Mesendoderm (in vitro differentiated cells): Measurements from ENCODE around the gene SPRY4.

Source experiments
- DNase-seq: peaks from one replicate; pipeline ENCODE4 v3.0.0; 2013
- H2AK5ac ChIP-seq: 2 replicates; pipeline ENCODE4 v1.6.1; 2013; ENCODE audit warnings: low read length, inconsistent platforms
- H2BK120ac ChIP-seq: 2 replicates; pipeline ENCODE4 v1.6.1; 2013; ENCODE audit warnings: low read depth, mild to moderate bottlenecking, low read length, moderate library complexity, mixed read lengths
- H2BK15ac ChIP-seq: replicated peaks from 2 replicates; pipeline ENCODE4 v1.6.1; 2013; ENCODE audit warnings: low read depth, mild to moderate bottlenecking, moderate library complexity
- H2BK5ac ChIP-seq: 2 replicates; pipeline ENCODE4 v1.6.1; 2013; ENCODE audit warnings: low read length, inconsistent platforms
- H3K18ac ChIP-seq: 2 replicates; pipeline ENCODE4 v1.6.1; 2013; ENCODE audit warnings: mild to moderate bottlenecking, low read length, mixed read lengths
- H3K23ac ChIP-seq: one replicate; pipeline ENCODE4 v1.6.1; 2013; ENCODE audit warnings: low read length
- H3K27ac ChIP-seq: 2 replicates; pipeline ENCODE4 v1.5.1; 2013; ENCODE audit warnings: low read depth, mild to moderate bottlenecking, inconsistent platforms, low read length, moderate library complexity
- H3K27me3 ChIP-seq: 2 replicates; pipeline ENCODE4 v1.6.1; 2013; ENCODE audit warnings: low read length, control low read depth, mild to moderate bottlenecking, inconsistent platforms; ENCODE audit not compliant: insufficient read depth, poor library complexity
- H3K36me3 ChIP-seq: 2 replicates; pipeline ENCODE4 v1.6.1; 2013; ENCODE audit warnings: low read length, inconsistent platforms; ENCODE audit not compliant: control insufficient read depth, insufficient read depth
- H3K4ac ChIP-seq: one replicate; pipeline ENCODE4 v1.6.1; 2013; ENCODE audit warnings: low read depth, mild to moderate bottlenecking, low read length, moderate library complexity
- H3K4me1 ChIP-seq: 2 replicates; pipeline ENCODE4 v1.6.1; 2013; ENCODE audit warnings: low read depth, low read length, inconsistent platforms; ENCODE audit not compliant: control insufficient read depth
- H3K4me2 ChIP-seq: 2 replicates; pipeline ENCODE4 v1.6.1; 2013; ENCODE audit warnings: low read length
- H3K4me3 ChIP-seq: 2 replicates; pipeline ENCODE4 v1.5.1; 2013; ENCODE audit warnings: mild to moderate bottlenecking, low read length
- H3K56ac ChIP-seq: one replicate; pipeline ENCODE4 v1.6.1; 2013; ENCODE audit warnings: low read length
- H3K79me1 ChIP-seq: 2 replicates; pipeline ENCODE4 v1.6.1; 2013; ENCODE audit warnings: low read length, inconsistent platforms
- H3K79me2 ChIP-seq: 2 replicates; pipeline ENCODE4 v1.6.1; 2013; ENCODE audit warnings: mild to moderate bottlenecking, low read length; ENCODE audit not compliant: control insufficient read depth, insufficient read depth
- H3K9ac ChIP-seq: 2 replicates; pipeline ENCODE4 v1.6.1; 2013; ENCODE audit warnings: low read length, inconsistent platforms
- H4K5ac ChIP-seq: one replicate; pipeline ENCODE4 v1.6.1; 2013; ENCODE audit warnings: low read length
- H4K8ac ChIP-seq: one replicate; pipeline ENCODE4 v1.6.1; 2013; ENCODE audit warnings: low read depth, mild to moderate bottlenecking, control low read depth, low read length, moderate library complexity
- WGBS: extraction: QIAGEN DNeasy Blood & Tissue Kit; methylation state at CpG from one replicate; pipeline ENCODE4 v1.1.7; 2013; ENCODE audit warnings: low lambda C conversion rate, missing lambda C conversion rate; ENCODE audit not compliant: insufficient coverage; ENCODE audit errors: extremely low coverage; 5-methylcytosine and 5-hydroxymethylcytosine counted together

The SPRY4 gene

DNA sequence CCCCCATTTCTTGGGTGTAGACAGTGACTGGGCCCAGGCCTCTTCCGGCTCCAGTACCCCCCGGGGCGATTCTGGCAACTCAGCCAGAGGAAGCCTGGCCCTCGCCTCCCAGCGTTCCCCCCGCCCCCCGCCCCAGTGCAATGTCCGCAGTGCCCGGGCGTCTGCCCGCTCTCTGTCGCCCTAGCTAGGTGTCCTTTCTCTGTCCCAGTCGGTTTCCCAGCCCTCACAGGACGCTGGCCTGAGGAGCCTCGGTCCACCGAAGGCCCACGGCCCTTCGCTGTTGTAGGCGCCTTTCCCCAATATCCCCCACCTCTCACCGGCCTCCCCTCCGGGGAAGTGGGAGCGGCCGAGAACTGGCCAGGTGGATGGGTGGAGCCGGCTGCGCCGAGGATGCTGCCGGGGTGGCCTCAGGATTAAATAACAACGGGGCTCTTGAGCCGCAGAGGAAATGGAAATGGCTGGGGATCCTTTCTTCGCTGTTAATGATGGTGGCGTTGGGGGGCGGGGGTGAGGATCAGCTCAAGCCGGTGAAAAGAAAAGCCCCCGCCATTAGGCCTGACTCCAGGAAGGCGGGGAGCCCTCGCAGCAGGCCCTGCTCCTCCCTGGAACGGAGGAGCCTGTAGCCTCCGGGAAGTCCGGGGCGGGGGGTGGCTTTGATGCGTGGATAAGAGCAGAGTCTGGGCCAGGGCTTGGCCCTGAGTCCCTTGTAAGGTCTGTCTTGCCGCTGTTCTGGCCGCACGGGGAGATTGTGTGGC is 1.1 kb upstream of the SPRY4 start:
- Histone ChIP-seq H3K18ac (peak overlapping the region; percentile 99), H4K5ac (peak overlapping the region; percentile 0), H2AK5ac (no peak overlapping the region), H3K23ac (peak overlapping the region; percentile 48), H4K8ac (no peak overlapping the region), H3K36me3 (peaks cover 8% of the 10 kb centered on the region), H2BK15ac (no peak overlapping the region), H3K27me3 (no peaks in the 10 kb centered on the region), H3K79me1 (peaks cover 3% of the 10 kb centered on the region), H3K56ac (peak overlapping the region; percentile 85), H3K4me2 (peak overlapping the region; percentile 23), H3K79me2 (peaks cover 44% of the 10 kb centered on the region), H2BK120ac (peak overlapping the region; percentile 83), H3K27ac (peak overlapping the region; percentile 100), H3K9ac (peak overlapping the region; percentile 73), H3K4me1 (peaks cover 6% of the 10 kb centered on the region), H3K4ac (peak overlapping the region; percentile 99), H3K4me3 (peak overlapping the region; percentile 66), H2BK5ac (peak overlapping the region; percentile 67)
- peak; percentile 96 for DNase-seq
- no CpG with 5 or more reads among the region's 44 CpGs for WGBS

DNA sequence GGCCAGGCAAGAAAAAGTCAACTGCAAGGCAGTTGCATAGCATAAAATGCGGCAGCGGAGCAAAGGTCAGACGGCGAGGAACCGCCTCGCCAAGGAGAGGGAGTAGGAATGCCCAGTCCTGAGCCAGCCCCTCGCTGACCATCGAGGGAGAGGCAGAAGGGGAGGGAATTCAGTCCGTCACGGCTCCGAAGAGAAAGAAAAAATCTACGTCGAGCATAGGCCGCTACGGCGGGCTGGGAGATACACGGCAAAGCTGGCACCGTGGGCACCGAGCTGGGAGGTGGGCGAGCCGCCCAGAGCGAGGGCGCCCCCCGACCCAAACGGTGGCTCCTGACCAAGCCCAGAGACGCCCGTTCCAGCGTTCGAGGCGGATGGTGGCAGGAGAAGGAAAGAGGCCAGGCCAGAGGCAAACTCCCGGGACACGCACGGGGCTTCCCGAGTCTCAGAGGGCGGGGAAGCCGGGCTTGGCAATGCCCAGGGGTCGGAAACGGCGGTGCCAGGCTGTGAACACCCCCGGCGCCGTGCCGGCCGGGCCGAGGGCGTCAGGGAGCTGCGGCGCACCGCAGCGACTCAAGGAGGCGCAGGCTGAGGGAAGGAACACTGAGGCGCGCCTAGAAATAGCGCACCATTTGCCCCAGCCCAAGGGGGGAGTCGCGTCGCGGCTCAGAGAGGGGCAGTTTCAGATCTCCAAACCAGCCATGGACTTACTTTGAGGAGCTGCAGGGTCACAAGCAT is 518 bp downstream of the SPRY4 start:
- no peaks in the 10 kb centered on the region for H3K27me3 ChIP-seq
- H2BK15ac ChIP-seq = no peak overlapping the region
- DNase-seq = no peak
- H3K18ac ChIP-seq = peak overlapping the region; percentile 93
- peaks cover 8% of the 10 kb centered on the region for H3K4me1 ChIP-seq
- peak overlapping the region; percentile 98 for H3K56ac ChIP-seq
- peak overlapping the region; percentile 85 for H3K27ac ChIP-seq
- H4K8ac ChIP-seq = no peak overlapping the region
- H3K4me3 ChIP-seq = peak overlapping the region; percentile 98
- WGBS = no CpG with 5 or more reads among the region's 58 CpGs
- peak overlapping the region; percentile 83 for H3K4me2 ChIP-seq
- peaks cover 10% of the 10 kb centered on the region for H3K36me3 ChIP-seq
- peaks cover 2% of the 10 kb centered on the region for H3K79me1 ChIP-seq
- H4K5ac ChIP-seq = no peak overlapping the region
- peak overlapping the region; percentile 15 for H2BK120ac ChIP-seq
- H2BK5ac ChIP-seq = peak overlapping the region; percentile 94
- H3K9ac ChIP-seq = peak overlapping the region; percentile 100
- peak overlapping the region; percentile 36 for H2AK5ac ChIP-seq
- peak overlapping the region; percentile 58 for H3K4ac ChIP-seq
- peak overlapping the region; percentile 66 for H3K23ac ChIP-seq
- H3K79me2 ChIP-seq = peaks cover 59% of the 10 kb centered on the region

DNA sequence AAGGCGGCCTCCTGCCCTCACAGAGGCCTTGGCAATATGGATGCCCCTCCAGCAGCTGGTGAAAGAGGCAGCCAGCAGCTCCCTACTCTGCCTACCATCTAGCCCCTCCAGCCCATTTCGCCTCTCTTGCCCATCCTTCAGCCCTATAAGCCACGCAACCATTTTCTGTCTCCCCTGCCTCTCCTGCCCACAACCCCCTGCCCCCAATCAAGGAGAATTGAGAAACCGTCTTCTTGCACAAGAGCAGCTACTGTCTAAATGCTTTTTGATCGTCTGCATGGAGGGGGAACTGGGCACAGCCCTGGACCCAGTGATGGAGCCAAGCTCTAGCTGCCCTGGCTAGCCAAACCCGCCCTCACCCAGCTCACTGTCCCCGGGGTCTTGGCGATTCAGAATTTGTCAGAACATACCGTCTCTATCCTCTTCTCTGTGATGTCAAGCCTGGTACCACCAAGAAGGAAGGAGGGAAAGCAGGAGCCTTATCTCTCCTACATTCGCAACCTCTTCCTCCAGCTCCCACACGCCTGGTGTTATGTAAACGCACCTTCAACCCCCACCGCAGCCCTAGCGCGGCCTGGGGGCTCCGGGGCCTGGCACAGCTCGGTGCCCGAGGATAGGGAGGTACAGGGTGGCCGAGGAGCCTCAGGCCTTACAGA is 1.2 kb downstream of the SPRY4 start:
- peak overlapping the region; percentile 98 for H3K4me3 ChIP-seq
- no peak overlapping the region for H4K5ac ChIP-seq
- peak overlapping the region; percentile 98 for H3K56ac ChIP-seq
- H3K27me3 ChIP-seq = no peaks in the 10 kb centered on the region
- peak overlapping the region; percentile 93 for H3K18ac ChIP-seq
- no peak overlapping the region for H2AK5ac ChIP-seq
- no peak overlapping the region for H2BK120ac ChIP-seq
- no peak overlapping the region for H2BK15ac ChIP-seq
- DNase-seq = no peak
- H3K9ac ChIP-seq = peak overlapping the region; percentile 100
- H3K4me1 ChIP-seq = peaks cover 12% of the 10 kb centered on the region
- peak overlapping the region; percentile 85 for H3K27ac ChIP-seq
- H3K79me2 ChIP-seq = peaks cover 61% of the 10 kb centered on the region
- peak overlapping the region; percentile 94 for H2BK5ac ChIP-seq
- H3K79me1 ChIP-seq = no peaks in the 10 kb centered on the region
- no peak overlapping the region for H4K8ac ChIP-seq
- H3K36me3 ChIP-seq = peaks cover 13% of the 10 kb centered on the region
- peak overlapping the region; percentile 83 for H3K4me2 ChIP-seq
- no CpG with 5 or more reads among the region's 19 CpGs for WGBS
- H3K4ac ChIP-seq = no peak overlapping the region
- H3K23ac ChIP-seq = peak overlapping the region; percentile 66

DNA sequence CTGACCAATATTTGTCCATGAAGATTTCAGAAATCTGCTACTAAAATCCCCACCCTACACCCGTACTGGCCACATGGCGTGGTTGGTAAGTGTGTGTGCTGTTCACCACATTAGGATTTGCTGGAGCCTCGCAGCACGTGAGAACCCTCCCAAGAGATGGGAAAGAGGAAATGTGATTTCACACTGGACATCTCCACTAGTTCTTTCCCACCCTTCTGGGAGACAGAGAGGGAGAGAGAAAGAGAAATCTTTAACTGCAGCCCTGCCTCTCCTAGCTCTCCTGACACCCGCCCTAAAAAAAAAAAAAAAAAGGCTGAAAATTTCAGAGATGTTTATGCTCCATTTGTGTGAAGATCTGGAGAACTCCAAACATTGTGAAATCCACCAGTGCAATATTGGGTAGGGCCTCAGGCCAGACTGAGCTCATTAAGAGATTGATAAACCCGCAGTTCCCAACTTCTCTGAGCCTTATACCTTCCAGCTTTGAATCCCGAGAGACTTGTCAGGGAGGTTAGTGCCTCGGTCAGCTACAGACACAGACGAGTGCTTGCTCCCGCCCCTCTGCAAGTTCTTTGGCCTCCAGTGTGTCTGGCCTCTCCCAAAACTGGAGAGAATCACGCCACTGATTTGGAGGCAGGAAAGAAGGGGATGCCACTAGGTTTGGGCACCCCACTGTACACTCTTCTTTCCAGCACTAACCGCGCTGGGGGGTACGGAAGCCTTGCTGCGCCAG is 1.9 kb downstream of the SPRY4 start:
- H4K8ac ChIP-seq = no peak overlapping the region
- H3K27ac ChIP-seq = peak overlapping the region; percentile 85
- H3K56ac ChIP-seq = peak overlapping the region; percentile 98
- H3K23ac ChIP-seq = peak overlapping the region; percentile 66
- H2BK5ac ChIP-seq = peak overlapping the region; percentile 94
- peak overlapping the region; percentile 100 for H3K9ac ChIP-seq
- peaks cover 13% of the 10 kb centered on the region for H3K36me3 ChIP-seq
- H2AK5ac ChIP-seq = no peak overlapping the region
- no peak overlapping the region for H4K5ac ChIP-seq
- H3K4ac ChIP-seq = no peak overlapping the region
- peaks cover 68% of the 10 kb centered on the region for H3K79me2 ChIP-seq
- H3K4me1 ChIP-seq = peaks cover 11% of the 10 kb centered on the region
- no peaks in the 10 kb centered on the region for H3K27me3 ChIP-seq
- H2BK15ac ChIP-seq = no peak overlapping the region
- DNase-seq = no peak
- H2BK120ac ChIP-seq = no peak overlapping the region
- H3K4me3 ChIP-seq = peak overlapping the region; percentile 98
- WGBS = no CpG with 5 or more reads among the region's 15 CpGs
- peak overlapping the region; percentile 93 for H3K18ac ChIP-seq
- no peaks in the 10 kb centered on the region for H3K79me1 ChIP-seq
- peak overlapping the region; percentile 83 for H3K4me2 ChIP-seq

DNA sequence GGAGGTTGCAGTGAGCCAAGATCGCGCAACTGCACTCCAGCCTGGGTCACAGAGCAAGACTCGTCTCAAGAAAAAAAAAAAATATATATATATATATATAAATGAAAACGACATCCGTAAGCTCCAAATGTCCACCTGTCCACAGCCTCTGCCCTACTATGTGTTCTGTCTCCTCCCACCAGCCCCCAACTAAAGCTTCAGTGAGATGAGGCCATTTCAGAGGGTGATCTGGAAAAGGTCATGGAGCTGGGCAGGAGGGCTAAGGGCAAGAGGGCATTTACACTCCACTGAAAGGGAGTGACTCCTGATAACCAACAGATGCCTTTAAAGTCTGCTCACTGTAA is 2.4 kb downstream of the SPRY4 start:
- Histone ChIP-seq H3K18ac (peak overlapping the region; percentile 33), H3K9ac (peak overlapping the region; percentile 100), H3K27ac (peak overlapping the region; percentile 2), H2AK5ac (no peak overlapping the region), H3K4me1 (peaks cover 12% of the 10 kb centered on the region), H2BK15ac (no peak overlapping the region), H3K4me3 (peak overlapping the region; percentile 98), H3K4me2 (peak overlapping the region; percentile 83), H3K23ac (no peak overlapping the region), H3K56ac (peak overlapping the region; percentile 98), H3K27me3 (no peaks in the 10 kb centered on the region), H3K79me2 (peaks cover 74% of the 10 kb centered on the region), H4K8ac (no peak overlapping the region), H3K79me1 (no peaks in the 10 kb centered on the region), H3K4ac (no peak overlapping the region), H3K36me3 (peaks cover 16% of the 10 kb centered on the region), H2BK5ac (peak overlapping the region; percentile 77), H2BK120ac (no peak overlapping the region), H4K5ac (no peak overlapping the region)
- DNase-seq = no peak
- no CpG with 5 or more reads among the region's 5 CpGs for WGBS
